Right lung (tissue), 5 donors: Measurements from ENCODE around the gene SHISAL2A. TPM values are rescaled to one million over a fixed set of nuclear protein-coding genes. Genes with fewer than 3 reads are reported as not detected.

ENCODE experiments used
- DNase-seq, 2 donors: peaks; one replicate each; pipeline ENCODE4 v3.0.0-alpha.2; 2013
- polyA plus RNA-seq, 5 donors: library from polyadenylated mRNA; unstranded; fragments of 120-200 nt; gene quantifications; one replicate each; pipeline versions ENCODE4 v1.2.1 to v1.2.3, GENCODE V29; 2013; ENCODE audit warnings: inconsistent platforms in 1 of 5, low replicate concordance in 1 of 5; ENCODE audit not compliant: insufficient read length in 5 of 5, insufficient read depth in 1 of 5

Gene SHISAL2A
- polyA plus RNA-seq, 5 donors = 0.63 to 1.1 (median 0.76) TPM

DNA sequence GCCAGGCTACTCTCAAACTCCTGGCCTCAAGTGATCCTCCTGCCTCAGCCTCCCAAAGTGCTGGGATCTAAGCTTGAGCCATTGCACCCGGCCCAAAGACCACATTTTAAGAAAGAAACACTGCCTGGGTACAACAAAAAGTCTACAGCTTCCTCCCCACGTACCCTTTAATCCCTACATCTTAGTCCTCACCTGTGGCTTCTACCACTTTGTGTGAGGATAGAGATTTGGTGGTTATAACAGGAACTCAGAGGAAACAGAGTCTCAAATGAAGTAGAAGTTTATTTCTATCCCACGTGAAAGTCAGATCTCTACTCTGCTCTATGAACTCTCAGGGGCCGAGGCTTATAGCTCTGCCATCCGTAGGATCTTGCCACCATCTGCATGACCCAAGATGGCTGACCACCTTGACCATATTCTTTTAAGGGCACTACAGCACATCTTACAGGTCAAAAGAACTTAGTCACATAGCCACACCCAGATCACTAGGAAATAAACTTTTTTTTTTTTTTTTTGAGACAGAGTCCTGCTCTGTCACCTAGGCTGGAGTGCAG, 17.4 kb upstream of the SHISAL2A start:
- DNase-seq = no peak

DNA sequence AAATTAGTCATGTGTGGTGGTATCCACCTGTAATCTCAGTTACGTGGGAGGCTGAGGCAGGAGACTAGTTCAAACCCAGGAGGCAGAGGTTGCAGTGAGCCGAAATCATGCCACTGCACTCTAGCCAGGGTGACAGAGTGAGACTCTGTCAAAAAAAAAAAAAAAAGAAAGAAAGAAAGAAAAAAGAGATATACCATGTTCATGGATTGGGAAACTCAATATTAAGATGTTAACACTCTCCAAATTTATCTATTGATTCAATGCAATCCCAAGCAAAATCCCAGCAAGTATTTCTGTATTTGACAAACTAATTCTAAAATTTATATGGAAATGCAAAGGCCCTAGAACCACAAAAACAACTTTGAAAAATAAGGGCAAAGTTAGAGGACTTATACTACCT, 11.0 kb upstream of the SHISAL2A start:
- no peak for DNase-seq

- no peak for DNase-seq
Observed at GRCh38 chr1:52623812-52624211, 9.2 kb upstream of the SHISAL2A start.

GRCh38 chr1:52627028-52627427, 5.9 kb upstream of the SHISAL2A start:
- DNase-seq = no peak

DNA sequence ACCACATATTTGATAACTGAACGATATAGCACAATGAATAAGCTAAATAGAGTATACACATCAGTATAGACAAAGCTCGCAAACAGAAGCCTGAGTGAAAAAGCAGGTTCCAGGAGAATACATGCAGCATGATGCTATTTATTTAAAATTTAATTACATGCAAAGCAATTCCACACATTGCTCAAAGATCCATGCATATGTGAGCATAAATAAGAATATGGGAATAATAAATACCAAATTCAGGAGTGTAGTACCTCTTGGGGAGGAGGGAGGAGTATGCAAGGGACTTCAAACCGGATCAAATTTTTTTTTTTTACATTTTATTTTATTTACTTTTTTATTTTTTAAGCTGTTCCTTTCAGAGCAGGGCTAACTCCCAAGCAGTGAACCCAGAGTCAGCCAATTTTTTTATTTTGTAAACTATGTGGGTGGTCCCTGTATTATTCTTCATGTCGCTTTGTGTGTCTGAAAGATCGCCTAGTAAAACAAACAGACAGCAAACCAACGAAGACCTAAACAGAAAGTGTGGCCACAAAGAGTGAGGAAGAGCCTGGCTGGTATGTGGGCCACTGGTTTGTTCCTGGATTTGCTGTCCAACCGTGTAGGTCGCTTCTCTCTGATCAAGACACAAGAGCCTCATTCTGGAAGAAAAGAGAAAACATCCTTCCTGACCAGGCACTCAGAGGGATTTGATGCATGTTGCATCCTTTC, 4.2 kb upstream of the SHISAL2A start:
- DNase-seq = peak; percentile 26 to 40

- DNase-seq = peak; percentile 38 to 52
Observed at GRCh38 chr1:52629325-52629643, 3.7 kb upstream of the SHISAL2A start.

DNA sequence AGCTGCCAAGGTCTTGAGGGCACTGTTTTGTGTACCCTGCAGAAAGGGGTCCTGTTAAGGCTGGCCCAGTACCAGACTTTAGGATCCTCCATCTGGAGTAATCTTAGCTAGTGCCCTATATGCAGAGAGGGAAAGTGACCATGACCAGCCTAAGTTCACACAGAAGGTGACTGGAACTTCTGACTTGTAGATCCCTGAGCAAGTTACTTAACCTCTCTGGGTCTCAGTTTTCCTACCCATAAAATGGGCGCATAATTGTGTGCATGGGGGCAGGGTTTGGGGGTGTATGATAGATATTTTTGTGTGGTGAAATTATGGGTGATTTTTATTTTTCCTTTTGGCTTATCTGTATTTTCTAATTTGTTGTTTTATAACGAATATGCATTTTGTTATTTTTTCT, 3.3 kb upstream of the SHISAL2A start:
- no peak for DNase-seq

DNA sequence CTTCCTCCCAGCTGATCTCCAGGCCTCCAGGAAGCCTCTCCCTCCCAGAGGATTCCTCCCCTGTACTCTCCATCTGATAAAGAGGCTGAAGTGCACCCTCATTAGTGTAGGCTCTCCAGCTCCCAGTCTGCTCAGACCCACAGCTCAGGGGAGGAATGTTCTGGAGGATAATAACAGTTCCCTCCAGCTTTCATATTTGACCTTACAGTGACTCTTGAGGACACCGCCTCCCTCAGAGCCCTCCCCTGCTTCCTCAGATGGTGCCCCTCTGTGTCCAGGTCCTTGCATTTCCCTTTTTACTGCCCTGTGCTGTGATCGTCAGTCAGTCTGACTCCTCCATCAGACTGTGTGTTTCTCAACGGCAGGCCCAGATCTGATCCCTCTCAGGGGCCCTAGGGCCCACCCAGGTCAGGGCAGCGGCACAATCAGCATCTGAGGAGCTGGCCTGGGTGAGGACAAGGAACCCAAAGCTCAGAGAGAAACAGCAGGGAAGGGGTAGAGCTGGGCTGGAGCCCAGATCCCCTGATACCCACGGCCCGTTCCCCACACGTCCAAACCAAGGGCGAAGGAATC, 1.1 kb upstream of the SHISAL2A start:
- no peak for DNase-seq

DNA sequence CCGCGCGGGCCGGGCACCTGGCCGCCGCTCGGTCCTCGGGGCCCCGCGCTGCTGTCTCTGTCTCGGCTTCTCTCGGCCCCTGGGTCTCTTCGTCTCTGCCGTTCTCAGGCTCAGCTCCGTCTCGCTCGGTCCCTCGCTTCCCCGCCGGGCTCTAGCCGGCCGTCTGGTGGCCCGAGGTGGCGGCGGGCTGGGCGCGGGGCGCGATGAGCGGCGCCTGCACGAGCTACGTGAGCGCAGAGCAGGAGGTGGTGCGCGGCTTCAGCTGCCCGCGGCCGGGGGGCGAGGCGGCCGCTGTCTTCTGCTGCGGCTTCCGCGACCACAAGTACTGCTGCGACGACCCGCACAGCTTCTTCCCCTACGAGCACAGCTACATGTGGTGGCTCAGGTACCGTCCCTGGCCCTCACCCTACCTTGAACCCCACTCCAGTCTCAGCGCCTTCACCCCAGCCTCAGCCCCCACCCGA, 355 bp downstream of the SHISAL2A start:
- peak in 1 of 2 donors; percentile 35 for DNase-seq

DNA sequence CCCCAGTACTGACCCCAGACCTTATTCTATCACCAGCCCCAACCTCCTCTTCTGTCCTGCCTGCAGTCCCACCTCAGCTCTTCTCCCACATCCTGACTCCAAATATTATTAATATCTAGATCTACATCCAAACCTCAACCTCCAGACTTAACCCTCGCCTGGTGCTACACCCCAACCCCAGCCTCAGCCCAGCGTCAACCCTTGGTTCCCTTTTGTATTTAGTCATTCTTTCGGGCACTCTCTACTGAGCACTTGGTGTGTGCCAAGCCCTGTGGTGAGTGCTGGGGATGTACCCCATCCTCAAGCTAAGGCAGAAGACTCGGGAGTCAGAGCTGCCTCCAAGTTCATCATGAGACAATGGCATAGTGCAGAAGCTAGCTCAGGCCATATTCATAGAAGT, 1.1 kb downstream of the SHISAL2A start:
- DNase-seq = no peak

DNA sequence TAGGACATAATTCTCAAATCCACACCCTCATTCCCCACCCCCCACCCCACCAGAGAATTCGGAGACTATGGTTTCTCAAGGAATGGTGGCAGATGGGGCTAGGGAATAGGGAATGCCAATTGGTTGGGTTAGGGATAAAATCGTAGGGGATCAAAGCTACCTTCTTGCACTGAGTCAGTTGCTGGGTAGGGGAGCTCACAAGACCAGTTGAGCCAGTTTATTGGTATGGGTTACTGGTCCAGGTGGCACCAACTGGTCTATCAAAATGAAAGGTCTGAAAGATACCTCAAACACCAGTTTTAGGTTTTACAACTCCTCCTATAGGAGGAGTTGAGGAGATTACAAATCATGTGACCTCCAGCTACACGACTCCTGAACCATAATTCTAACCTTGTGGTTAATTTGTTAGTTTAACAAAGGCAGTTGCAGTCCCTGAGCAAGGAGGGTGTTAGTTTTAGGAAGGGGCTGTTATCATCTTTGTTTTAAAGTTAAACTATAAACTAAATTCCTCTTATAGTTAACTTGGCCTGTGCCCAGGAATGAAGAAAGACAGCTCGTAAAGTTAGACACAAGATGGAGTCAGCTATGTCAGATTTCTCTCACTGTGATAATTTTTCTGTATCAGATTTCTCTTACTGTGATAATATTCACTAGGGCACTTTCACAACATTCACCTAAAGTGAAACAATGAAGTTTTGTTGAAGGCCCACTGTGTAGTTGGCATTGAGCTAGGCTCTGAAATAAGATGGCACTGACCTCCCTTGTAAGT, 2.5 kb downstream of the SHISAL2A start:
- DNase-seq = no peak

DNA sequence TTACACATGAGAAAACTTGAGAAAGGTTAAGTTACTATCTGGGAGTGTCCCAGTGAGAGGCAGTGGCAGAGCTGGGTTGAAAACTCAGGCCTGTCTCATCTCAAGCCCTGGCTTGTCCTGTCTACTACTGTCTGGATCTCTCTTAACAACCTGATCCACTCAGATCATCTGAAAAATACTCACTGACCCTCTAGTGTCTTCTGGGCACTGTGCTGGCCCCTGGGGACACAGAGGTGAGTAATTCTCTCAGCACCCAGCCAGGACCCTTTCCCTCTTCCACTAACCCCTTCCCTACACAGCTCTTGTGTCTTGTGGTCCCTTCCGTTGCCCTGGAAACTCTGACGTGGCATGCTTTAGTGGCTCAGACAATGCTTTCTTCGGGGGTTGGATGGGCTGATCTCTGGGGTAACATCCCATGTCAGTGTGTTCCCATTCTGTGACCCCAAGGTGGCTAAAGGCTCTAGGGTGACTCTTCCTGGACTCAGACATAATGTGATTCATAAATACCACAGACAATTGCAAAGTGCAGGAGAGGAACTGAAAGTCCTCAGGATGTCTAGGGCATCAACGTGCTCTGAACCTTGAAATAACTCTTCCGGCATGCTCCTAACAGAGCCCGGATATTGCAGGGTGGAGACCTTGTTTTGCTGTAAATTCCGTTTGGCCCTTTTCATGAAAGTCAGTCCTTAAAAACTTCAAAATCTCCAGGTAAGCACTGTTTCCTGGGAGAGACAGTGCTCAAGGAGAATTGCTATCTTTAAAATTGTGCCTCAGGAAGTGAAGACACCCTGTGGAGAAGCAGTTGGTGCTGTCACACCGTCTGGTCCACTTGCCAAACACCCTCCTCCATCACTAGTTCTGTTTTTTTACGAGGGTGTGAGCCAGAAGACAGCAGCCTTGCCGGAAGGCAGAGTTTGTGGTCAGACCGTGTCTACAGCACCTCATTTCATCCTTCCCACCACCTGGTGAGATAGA, 4.0 kb downstream of the SHISAL2A start:
- DNase-seq = no peak

DNA sequence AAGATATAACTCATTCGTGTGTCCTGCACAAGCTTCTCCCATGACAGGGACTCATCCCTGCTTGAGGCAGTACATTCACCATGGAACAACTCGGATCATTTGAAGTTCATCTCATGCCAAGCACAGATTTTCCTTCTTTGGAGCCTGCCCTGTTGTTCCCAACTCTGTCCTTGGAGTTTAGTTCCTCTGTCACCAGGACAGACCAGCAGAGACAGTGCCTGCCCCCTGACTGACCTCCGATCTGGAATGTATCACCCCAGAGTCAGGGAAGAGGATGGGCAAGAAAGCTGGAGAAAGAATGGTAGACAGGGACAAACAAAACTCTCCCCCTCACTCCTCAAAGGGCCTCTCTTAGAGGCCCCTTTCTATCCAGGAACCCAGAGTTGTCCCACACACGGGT, 5.0 kb downstream of the SHISAL2A start:
- no peak for DNase-seq

DNA sequence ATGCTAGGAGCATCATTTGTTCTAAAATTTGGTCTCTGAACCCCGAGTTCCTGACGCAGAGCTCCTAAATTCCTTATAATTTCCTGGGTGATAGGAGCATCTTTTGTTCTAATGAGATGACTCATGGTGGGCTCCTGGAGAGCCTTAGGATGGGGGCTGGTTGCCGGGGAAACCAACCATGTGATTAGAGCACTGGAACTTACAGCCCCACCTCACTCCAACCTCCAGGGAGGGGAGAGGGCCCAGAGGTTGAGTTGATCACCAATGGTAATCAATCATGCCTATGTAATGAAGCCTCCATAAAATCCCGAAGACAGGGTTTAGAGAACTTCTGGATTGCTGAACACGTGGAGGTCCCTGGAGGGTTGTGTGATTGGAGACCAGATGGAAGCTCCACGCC, 7.7 kb downstream of the SHISAL2A start:
- no peak for DNase-seq

DNA sequence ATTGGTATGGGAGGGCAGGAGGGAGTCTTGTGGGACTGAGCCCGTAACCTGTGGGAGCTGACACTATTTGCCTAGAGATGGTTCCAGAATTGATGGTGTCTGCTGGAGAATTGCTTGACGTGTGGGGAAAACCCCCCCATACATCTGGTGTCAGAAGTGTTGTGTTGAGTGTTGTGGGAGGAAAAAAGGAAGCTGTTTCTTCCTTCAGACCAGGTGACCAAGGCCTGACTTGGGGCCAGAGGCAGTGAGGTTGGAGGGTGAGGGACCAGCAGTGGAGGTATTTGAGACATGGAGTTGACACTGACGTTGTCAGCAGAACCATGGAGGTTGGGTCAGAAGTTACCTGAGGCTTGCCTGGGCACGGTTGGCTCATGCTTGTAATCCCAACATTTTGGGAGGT, 8.3 kb downstream of the SHISAL2A start:
- no peak for DNase-seq

DNA sequence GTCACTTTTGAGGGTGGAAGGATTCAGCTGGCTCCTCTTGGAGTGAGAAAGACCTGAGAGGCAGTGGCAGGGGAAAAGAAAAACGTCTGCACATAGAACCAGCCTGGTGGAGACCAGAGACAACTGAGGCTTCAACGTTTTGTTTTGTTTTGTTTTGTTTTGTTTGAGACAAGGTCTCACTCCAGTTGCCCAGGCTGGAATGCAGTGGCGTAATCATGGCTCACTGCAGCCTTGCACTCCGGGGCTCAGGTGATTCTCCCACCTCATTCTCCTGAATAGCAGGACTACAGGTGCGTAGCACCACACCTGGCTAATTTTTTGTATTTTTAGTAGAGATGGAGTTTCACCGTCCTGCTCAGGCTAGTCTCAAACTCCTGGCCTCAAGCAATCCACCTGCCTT, 12.3 kb downstream of the SHISAL2A start:
- no peak for DNase-seq

DNA sequence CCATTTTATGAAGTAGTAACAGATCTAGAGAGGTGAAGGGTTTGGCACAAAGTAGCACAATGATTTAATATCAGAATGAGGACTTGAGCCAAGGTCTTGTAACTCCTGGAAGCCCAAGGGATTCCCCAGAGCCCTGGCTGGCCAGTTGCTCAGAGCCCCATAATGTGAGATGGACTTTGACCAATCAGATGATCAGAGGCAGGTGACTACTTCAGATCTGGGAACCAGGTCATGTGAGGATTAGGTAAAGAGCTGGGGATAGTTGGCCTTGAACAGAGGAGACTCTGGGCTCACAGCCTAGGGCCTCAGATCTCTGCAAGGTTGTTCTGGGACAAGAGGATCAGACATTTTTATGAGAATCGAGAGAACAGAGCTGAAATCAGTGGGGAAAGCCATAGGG, 18.9 kb downstream of the SHISAL2A start:
- no peak for DNase-seq

- DNase-seq = no peak
Observed at GRCh38 chr1:52653207-52653849, 20.4 kb downstream of the SHISAL2A start.

DNA sequence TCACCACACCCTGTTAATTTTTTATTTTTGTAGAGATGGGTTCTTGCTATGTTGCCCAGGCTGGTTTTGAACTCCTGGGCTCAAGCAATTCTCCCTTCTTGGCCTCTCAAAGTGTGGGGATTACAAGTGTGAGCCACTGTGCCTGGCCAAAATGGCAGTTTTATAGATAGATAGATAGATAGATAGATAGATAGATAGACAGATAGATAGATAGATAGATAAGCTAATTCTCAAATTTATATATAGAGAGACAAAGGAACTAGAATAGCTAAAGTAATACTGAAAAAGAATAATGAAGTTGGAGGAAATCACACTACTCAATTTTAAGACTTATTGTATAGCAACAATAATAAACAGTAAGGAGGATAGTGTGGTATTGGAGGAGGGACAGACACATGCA, 21.1 kb downstream of the SHISAL2A start:
- no peak for DNase-seq

- DNase-seq = no peak
Observed at GRCh38 chr1:52657702-52658101, 24.7 kb downstream of the SHISAL2A start.

- DNase-seq = no peak
Observed at GRCh38 chr1:52658795-52659194, 25.8 kb downstream of the SHISAL2A start.
